Lower leg skin (tissue), 3 donors: ENCODE results near the gene FRAT1.
"Not testable (repeated sequence)": the region's sequence is repeated elsewhere in the genome, so short reads cannot be mapped to it uniquely, and the experiment has no call there.

Source experiments
- CTCF ChIP-seq, 3 donors: fragments of 450-650 bp; IDR thresholded peaks; one replicate each; pipeline ENCODE4 v1.5.1; 2016; ENCODE audit warnings: antibody characterized with exemption in 3 of 3, mild to moderate bottlenecking in 3 of 3, moderate library complexity in 2 of 3
- POLR2A ChIP-seq, 2 donors: fragments of 450-650 bp; IDR thresholded peaks; one replicate each; pipeline ENCODE4 v1.6.1; 2016 to 2017; ENCODE audit warnings: antibody characterized with exemption in 2 of 2, mild to moderate bottlenecking in 1 of 2, moderate library complexity in 1 of 2

GRCh38 chr10:97343664-97344063 lies 24.6 kb downstream of the FRAT1 start:
- TF ChIP-seq CTCF, POLR2A (IDR thresholded peaks at IDR 0.05): not testable (repeated sequence)
